GM19372 (cell line): ENCODE measurements around the gene HECW1.

Source experiments
- ATAC-seq: cut with Tn5 transposase; IDR thresholded peaks from one replicate; pipeline ENCODE4 v1.9.1; 2021; ENCODE audit warnings: mild to moderate bottlenecking, low read depth, moderate library complexity; ENCODE audit not compliant: unreplicated experiment

HECW1 gene

GRCh38 chr7:43141091-43141490, 28.6 kb downstream of the HECW1 start:
- no peak for ATAC-seq

GRCh38 chr7:43142703-43143102, 30.3 kb downstream of the HECW1 start:
- no peak for ATAC-seq

DNA sequence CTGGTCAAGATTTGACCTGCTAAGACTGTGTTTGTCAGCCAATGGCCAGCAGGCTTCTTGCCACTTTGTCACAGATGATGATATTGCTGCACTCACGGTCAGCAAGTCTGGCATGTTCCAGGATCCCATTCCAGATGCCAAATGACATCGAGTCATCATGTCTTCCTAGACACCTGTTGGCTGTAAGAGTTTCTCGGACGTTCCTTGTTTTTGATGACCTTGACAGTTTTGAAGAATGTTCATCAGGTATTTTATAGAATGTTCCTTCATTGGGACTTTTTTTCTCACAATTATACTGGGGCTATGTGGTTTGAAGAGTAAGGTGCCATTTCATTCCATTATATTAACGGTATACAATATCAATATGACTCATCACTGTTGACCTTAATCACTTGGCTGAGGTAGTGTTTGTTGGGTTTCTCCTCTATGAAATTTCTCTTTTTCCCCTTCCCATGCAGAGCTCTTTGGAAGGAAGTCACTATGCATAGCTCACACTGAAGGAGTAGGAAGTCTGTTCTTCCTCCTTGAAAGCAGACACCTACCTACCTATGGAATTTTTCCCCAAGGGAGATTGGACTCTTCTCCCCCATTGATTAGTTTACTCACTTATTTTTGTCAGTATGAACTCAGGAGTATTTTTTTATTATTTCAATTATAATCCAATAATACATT, 31.6 kb downstream of the HECW1 start:
- ATAC-seq: no peak

DNA sequence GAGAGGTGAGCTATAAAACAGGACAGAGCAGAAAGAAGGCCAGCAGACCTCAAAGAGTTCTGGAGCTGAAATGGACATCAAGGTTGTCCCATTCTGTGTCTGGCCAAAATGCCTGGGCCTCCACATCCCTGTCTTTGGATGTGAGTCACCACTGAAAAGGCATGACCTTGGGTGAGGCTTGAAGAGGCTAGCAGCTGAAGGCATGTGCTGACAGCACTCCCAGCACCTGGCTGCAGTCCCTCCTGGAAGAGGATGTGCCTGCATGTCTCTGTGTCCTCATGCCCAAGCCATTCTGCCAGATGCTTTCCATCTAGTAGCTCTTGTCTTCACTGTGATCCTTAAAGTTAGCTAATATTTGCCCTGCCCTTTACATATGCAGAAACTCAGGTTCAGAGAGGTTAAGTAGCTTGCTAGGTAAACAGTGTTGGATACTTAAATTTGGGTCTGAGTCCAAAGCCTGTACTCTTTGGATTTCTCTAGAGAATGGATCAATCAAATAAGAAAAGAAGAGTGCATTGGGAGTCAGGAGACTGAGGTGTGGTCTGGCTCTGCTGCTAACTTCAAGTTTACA, 35.8 kb downstream of the HECW1 start:
- ATAC-seq: no peak

- ATAC-seq: no peak
Observed at GRCh38 chr7:43151076-43151475, 38.6 kb downstream of the HECW1 start.

- ATAC-seq: no peak
Observed at GRCh38 chr7:43152696-43153095, 40.2 kb downstream of the HECW1 start.

- ATAC-seq: no peak
Observed at GRCh38 chr7:43155636-43156035, 43.2 kb downstream of the HECW1 start.

- no peak for ATAC-seq
Observed at GRCh38 chr7:43163885-43164284, 51.4 kb downstream of the HECW1 start.

GRCh38 chr7:43164757-43165156, 52.3 kb downstream of the HECW1 start:
- peak; percentile 81 for ATAC-seq

- ATAC-seq: no peak
Observed at GRCh38 chr7:43166686-43167085, 54.2 kb downstream of the HECW1 start.

- no peak for ATAC-seq
Observed at GRCh38 chr7:43169076-43169475, 56.6 kb downstream of the HECW1 start.

DNA sequence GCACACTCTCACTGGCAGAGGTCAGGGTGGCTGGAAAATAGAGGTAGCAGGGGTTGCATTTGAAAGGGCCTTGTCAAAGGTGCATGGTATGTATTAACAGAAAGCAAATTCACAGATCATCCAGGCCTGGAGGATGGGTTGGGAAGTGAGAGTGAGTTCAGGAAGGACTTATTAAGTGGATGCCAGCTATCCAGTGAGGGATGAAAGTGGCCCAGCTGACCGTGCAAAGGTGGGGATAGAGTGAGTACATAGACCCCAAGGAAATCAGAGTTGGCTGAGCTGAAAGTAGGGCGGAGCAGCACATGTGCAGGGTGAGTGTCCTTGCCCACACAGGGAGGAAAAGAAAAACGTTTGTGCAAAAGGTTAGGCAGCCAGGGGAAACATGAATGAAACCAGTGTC, 58.1 kb downstream of the HECW1 start:
- no peak for ATAC-seq

DNA sequence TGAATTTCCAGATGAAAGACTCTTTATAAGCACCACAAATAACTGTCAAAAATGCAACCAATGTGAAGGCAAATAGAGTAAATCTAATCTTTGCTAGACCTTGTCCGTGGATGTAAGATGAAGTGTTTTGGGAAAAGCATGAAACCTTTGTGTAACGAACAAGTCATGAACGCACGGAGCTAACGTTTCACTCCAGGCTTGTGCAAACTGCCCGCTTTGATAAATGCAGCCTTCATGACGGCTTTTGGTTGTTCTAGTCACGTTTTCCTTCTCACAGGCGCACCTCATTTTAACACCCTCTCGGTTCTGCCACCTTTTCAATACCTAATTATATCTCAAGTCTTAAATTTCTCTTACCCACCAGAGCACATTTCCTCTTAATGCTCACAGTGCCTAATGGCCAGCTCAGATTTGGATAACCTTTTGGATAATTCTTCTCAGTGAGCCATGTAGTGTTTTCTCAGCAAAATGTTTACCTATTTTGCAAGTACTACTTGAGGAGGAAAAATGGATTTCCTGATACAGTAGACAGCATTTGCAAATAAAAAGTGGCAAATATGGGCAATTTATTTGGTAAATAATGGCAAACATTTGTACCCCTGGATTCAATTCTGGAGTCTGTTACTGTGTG, 63.2 kb downstream of the HECW1 start:
- ATAC-seq: no peak

DNA sequence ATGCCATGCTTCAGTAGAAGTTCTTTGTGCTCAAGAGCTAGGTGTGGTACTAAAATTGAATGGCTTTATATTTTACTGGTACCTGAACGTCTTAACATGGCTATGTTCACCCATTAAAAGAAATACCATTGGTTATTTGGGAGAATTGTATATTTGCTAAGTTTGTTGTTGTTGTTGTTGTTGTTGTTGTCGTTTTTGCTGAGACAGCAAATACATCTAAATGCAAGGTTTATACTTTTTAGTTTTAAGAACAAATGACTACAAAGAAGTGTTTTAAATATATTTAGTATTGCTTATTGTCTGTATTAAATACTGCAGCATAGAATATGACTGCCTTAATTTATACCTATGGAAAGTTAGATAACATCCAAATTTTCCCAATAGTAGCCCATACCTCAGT, 66.9 kb downstream of the HECW1 start:
- no peak for ATAC-seq

GRCh38 chr7:43192806-43193460, 80.5 kb downstream of the HECW1 start:
- ATAC-seq: no peak

- ATAC-seq: no peak
Observed at GRCh38 chr7:43193893-43194292, 81.4 kb downstream of the HECW1 start.

DNA sequence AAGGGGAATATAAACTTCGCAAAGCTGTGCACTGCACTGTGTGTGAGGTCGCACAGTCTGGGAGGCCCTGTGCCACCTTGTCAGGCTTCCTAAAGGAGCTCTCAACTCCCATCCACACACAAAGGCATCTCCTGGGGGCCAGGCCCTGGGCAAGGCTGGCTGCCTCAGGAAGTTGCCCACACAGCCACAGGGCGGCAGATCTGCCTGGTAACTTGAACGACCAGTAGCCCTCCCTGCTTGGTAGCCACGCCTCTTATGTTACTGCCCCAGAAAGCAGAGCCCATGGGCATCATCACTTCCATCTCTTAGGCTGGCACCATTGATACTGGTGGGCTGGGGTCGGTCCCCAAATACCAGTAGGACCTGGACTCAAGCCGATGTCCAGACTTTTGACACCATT, 82.8 kb downstream of the HECW1 start:
- ATAC-seq: no peak

DNA sequence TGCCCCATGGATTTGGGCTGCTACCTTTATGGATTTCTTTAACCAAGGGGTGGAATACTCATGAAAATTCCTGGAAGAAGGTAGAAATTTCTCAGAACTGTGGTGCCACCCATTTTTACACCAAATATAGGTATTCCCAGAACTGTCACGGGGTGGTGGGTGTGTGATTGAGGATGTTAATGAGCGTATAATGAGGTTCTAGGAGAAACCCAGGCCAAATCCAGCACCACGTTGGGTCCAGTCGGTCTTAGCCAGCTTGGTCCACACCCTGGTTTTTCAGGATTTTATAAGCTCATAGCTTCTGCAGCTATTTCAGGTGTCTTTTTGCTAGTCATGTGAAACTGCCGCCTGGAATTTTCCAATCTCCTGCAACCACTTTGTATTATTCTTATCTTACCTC, 83.3 kb downstream of the HECW1 start:
- no peak for ATAC-seq

GRCh38 chr7:43196379-43196778, 83.9 kb downstream of the HECW1 start:
- ATAC-seq: no peak

DNA sequence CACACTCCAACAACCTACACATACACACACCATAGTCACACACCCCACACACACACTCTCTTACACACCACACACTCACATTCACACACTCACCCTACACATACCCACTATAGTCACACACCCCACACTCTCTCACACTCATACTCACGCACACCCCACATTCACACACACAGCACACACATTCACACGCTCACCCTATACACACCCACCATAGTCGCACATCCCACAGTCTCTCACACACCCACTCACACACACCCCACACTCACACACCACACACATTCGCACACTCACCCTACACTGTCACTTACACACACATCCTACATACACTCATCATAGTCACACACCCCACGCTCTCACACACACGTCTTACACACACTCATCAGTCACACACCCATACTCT, 85.6 kb downstream of the HECW1 start:
- no peak for ATAC-seq

- ATAC-seq: no peak
Observed at GRCh38 chr7:43198599-43199090, 86.2 kb downstream of the HECW1 start.
